AG04449 (cell line): ENCODE measurements around the gene PRXL2B.
"Not testable (repeated sequence)": the region's sequence is repeated elsewhere in the genome, so short reads cannot be mapped to it uniquely, and the experiment has no call there.

Source experiments
- CTCF ChIA-PET: fragments of 350-600 bp; formaldehyde crosslinking; extraction: SDS; loops from one replicate; lab custom pipeline; 2021; ENCODE audit warnings: antibody characterized with exemption; lab: Yijun Ruan, JAX
- POLR2A ChIA-PET: fragments of 400-600, 350-600 bp; formaldehyde crosslinking; extraction: SDS; loops from one replicate; lab custom pipeline; 2020; ENCODE audit warnings: antibody characterized with exemption, inconsistent platforms; lab: Yijun Ruan, JAX
- DNase-seq: peaks from one replicate; pipeline ENCODE4 v3.0.0-alpha.2; 2010; ENCODE audit warnings: low read depth, low spot score
- H3K4me3 ChIP-seq: 2 replicates; pipeline ENCODE4 v1.5.1; 2011; ENCODE audit warnings: low read depth, mild to moderate bottlenecking, control low read depth, low read length
- TF ChIP-seq, protein P1 (sequence below): IDR thresholded peaks from one replicate; pipeline ENCODE4 v1.5.1; 2011; ENCODE audit warnings: mild to moderate bottlenecking, moderate library complexity, low read length, control low read depth, inconsistent platforms; ENCODE audit not compliant: insufficient read depth; ENCODE audit errors: missing control alignments

Gene PRXL2B

DNA sequence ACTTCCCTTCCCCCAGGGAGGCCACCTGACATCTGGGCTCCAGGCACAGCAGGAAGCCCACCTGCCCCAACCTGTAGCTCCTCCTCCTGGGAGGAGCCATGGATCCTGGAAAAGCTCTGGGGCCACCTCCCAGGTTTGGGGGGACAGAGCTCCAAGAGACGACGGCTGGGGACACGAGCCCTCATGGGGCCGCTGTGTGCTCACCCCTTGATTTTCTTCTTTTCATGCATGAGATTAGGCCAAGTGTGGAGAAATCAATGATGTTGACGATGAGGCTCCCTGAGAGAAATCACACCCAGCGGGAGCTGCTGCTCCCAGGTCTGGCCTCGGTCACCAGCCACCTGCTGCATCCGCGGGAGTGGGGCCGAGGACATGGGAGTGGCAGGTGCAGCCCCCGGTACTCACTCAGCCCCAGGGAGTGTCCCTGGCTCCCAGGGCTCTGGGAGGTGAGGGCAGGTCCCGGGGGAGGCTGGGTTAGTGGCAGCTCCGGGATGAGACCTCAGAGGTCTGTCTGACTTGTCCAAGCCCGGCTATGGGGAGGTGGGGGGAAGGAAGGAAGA, 21.7 kb upstream of the PRXL2B start:
- TF ChIP-seq, protein P1, sequence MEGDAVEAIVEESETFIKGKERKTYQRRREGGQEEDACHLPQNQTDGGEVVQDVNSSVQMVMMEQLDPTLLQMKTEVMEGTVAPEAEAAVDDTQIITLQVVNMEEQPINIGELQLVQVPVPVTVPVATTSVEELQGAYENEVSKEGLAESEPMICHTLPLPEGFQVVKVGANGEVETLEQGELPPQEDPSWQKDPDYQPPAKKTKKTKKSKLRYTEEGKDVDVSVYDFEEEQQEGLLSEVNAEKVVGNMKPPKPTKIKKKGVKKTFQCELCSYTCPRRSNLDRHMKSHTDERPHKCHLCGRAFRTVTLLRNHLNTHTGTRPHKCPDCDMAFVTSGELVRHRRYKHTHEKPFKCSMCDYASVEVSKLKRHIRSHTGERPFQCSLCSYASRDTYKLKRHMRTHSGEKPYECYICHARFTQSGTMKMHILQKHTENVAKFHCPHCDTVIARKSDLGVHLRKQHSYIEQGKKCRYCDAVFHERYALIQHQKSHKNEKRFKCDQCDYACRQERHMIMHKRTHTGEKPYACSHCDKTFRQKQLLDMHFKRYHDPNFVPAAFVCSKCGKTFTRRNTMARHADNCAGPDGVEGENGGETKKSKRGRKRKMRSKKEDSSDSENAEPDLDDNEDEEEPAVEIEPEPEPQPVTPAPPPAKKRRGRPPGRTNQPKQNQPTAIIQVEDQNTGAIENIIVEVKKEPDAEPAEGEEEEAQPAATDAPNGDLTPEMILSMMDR = no peak
- H3K4me3 ChIP-seq = no peak overlapping the region
- ChIA-PET POLR2A (no interaction called here), CTCF (no interaction called here)
- no peak for DNase-seq

DNA sequence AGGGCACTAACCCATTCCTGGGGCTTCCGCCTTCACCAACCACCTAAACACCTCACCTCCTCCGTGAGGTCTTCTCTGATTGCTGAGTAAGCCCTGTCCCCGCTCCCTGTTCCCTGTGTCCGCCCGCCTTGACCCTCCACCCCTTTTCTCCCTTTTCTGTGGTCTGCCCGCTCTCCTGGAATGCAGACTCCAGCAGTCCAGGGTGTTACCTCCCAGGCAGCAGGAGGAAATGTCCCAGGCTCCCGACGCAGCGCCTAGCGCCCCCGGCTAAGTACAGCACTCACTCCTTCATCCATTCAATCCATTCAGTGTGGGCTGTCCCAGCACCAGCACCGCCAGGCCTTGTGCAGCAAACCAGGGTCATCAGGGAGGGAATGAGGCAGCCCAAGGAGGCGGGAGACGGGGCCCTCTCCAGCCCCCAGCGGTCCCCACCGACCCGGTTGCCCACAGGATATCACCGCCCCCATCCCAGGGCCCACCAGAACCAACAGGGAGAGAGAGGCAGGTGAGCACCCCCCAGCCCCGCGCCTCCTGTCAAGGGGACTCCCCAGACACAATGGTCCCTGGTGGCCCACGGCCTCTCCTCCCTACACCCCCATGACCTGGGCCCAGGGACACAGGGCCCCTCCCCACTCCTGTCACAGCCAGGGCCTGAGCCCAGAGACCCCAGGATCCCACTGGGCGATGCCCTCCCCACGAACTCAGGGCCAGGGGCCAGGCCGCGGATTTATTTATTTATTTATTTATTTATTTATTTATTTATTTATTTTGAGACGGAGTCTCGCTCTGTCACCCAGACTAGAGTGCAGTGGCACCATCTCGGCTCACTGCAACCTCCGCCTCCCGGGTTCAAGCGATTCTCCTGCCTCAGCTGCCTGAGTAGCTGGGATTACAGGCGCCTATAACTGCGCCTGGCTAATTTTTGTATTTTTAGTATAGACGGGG, 20.2 kb upstream of the PRXL2B start:
- ChIA-PET CTCF (no interaction called here), POLR2A (no interaction called here)
- DNase-seq = no peak
- H3K4me3 ChIP-seq = no peak overlapping the region
- TF ChIP-seq, protein P1 = no peak

DNA sequence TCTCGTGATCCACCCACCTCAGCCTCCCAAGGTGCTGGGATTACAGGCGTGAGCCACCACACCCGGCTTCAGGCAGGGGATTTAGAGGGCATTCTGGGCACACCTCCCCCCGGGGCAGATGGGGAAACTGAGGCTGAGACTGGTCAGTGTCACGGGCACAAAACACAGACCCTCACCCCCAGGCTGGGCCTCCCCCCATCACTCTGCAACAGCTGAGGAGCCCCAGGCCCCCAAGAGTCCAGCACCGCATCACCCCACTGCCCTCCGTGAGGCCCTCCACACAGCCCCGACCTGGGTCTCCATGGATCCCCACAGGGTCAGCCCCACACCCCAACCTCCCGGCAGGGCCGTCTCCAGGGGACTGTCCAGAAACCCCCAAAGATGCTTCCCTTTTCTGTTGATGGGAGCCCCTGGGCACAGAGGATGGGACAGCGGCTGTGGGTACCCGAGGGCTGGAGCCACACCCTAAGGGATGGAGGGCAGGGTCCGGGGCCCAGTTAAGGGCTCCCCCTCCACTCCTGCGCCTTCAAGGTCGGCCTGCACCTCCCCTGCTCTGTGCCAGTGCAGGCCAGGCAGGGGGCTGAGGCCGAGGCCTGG, 19.4 kb upstream of the PRXL2B start:
- POLR2A ChIA-PET = no interaction called here
- DNase-seq = no peak
- TF ChIP-seq, protein P1 = no peak

DNA sequence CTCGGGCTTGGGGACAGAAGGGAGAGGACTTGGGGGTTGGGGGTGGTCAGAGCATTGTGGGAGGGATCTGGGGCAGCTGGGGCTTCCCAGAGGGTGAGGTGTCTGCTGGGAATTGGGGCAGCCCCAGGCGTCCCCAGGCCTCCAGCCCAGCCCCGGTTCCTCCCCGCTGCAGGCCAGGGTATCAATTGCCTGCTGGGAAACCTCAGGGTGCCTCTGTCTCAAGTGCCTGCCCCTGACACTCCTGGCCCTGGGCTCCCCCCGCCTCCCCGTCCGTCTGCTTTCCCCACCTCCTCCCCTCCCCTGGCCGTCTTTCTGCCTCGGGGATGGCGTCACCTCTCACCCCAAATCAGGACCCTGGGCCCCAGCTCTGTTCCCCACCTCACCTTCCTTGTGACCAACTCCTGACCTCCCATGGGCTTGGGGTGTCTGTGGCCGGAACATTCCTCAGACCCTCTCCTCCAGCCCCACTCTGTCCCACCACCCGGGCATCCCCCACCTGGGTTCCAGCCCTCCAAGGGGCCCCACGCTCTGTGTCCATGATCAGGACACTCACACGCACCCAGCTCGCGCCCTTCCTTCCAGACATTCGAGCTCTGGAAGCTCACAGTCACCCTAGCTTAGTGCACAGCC, 18.3 kb upstream of the PRXL2B start:
- H3K4me3 ChIP-seq, DNase-seq, CTCF ChIA-PET, POLR2A ChIA-PET: not testable (repeated sequence)

More for the DNA sequence above, 19.4 kb upstream of the PRXL2B start:
- H3K4me3 ChIP-seq = no peak overlapping the region
- CTCF ChIA-PET = no interaction called here

DNA sequence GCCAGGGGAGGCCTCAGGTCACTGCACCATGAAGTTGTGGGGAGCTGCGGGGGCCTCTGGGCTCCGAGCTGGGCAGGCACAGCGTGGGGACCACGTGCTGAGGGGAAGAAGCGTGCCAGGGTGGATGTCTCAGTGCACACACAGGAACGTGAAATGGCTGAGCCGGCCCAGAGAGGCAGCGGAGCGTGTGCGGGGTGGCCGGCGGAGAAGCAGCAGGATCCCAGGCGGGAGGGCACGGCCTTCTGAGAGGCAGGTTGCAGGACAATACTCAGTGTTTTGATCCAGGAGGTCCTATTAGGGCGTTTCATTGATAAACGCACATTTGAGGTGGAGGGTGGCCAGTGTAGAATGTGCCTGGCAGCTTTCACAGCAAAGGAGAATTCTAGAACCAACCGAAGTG, 17.5 kb upstream of the PRXL2B start:
- DNase-seq = no peak
- TF ChIP-seq, protein P1 = no peak
- ChIA-PET POLR2A (no interaction called here), CTCF (interaction anchor here (3.0 kb wide), 1 partner anchor 8 kb away, joined by 9 read pairs; no protein-coding TSS in a partner anchor)
- no peak overlapping the region for H3K4me3 ChIP-seq

DNA sequence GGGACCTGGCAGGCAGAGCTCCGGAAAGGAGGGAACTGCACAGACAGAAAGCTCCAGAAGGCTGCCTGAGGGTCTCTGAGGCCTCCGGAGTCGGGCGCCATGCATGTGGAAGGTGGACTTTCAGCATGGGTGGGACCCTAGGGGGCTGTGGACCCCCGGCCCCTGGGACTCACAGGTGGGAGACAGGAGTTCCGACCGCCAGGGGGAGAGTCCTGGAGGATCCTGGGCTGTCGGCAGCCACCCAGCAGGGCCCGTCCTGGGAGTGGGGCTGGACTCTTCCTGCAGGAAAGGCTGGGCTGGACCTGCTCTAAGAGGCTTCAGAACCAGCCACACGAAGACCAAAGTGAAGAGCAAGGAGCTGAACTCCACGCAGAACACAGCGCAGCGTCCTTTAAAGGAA, 16.9 kb upstream of the PRXL2B start:
- H3K4me3 ChIP-seq, DNase-seq, POLR2A ChIA-PET: not testable (repeated sequence)
- CTCF ChIA-PET = interaction anchor here (3.0 kb wide), 1 partner anchor 9 kb away, joined by 9 read pairs; no protein-coding TSS in a partner anchor

DNA sequence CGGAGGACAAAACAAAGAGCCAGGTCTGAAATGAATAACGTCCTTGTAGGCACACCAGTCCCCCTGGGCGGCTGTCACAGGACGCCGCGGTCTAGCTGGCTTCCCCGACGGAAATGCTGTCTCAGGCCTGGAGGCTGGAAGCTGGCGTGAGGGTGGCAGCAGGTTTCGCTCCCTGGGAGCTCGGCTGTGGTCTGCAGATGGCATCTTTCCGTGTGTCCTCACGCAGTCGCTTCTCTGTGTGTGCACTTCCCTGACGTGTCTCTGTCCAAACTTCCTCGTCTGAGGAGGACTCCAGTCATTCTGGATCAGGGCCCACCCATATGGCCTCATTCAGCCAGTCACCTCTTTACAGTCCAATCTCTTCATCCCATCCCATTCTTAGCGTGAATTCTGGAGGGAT, 16.2 kb upstream of the PRXL2B start:
- CTCF ChIA-PET = interaction anchor here (3.0 kb wide), 1 partner anchor 9 kb away, joined by 9 read pairs; no protein-coding TSS in a partner anchor
- TF ChIP-seq, protein P1 = no peak
- H3K4me3 ChIP-seq = no peak overlapping the region
- POLR2A ChIA-PET = no interaction called here
- DNase-seq = no peak
